ENCODE results near the gene B9D1.
A peak's percentile ranks its signal among the peaks of the same experiment; 100 is the strongest.

B9D1 gene

GRCh38 chr17:19345486-19346350 lies 16.8 kb downstream of the B9D1 start:
- peak overlapping the region in 1 of 2 donors; percentile 25 for H3K9ac ChIP-seq (ENCODE audit: low read depth in 1 of 2, low read length in 2 of 2)
- no peaks in the 10 kb centered on the region for H3K27me3 ChIP-seq (ENCODE audit: control insufficient read depth in 1 of 2, insufficient read depth in 2 of 2, low read length in 2 of 2)
- no peak overlapping the region for H3K4me3 ChIP-seq (ENCODE audit: low read depth in 1 of 2, low read length in 2 of 2)
- H3K9me3 ChIP-seq (ENCODE audit: control insufficient read depth in 1 of 2, low read length in 2 of 2): no peaks in the 10 kb centered on the region
- peak overlapping the region; percentile 32 for H3K27ac ChIP-seq (ENCODE audit: low read depth, low read length)
- no peaks in the 10 kb centered on the region for H3K36me3 ChIP-seq (ENCODE audit: control insufficient read depth in 1 of 2, insufficient read depth in 2 of 2, low read length in 2 of 2)
- H3K4me1 ChIP-seq (ENCODE audit: control insufficient read depth in 1 of 2, insufficient read depth in 2 of 2, low read length in 2 of 2): peaks cover 0 to 5% of the 10 kb centered on the region in 2 donors

GRCh38 chr17:19345067-19345460 lies 17.5 kb downstream of the B9D1 start:
- Histone ChIP-seq H3K9ac (ENCODE audit: low read depth in 1 of 2, low read length in 2 of 2) (no peak overlapping the region), H3K36me3 (ENCODE audit: control insufficient read depth in 1 of 2, insufficient read depth in 2 of 2, low read length in 2 of 2) (no peaks in the 10 kb centered on the region), H3K4me3 (ENCODE audit: low read depth in 1 of 2, low read length in 2 of 2) (no peak overlapping the region), H3K27ac (ENCODE audit: low read depth, low read length) (no peak overlapping the region), H3K9me3 (ENCODE audit: control insufficient read depth in 1 of 2, low read length in 2 of 2) (no peaks in the 10 kb centered on the region), H3K27me3 (ENCODE audit: control insufficient read depth in 1 of 2, insufficient read depth in 2 of 2, low read length in 2 of 2) (no peaks in the 10 kb centered on the region), H3K4me1 (ENCODE audit: control insufficient read depth in 1 of 2, insufficient read depth in 2 of 2, low read length in 2 of 2) (peaks cover 0 to 5% of the 10 kb centered on the region in 2 donors)

- Histone ChIP-seq H3K9ac (ENCODE audit: low read depth in 1 of 2, low read length in 2 of 2) (no peak overlapping the region), H3K4me1 (ENCODE audit: control insufficient read depth in 1 of 2, insufficient read depth in 2 of 2, low read length in 2 of 2) (peaks cover 0 to 5% of the 10 kb centered on the region in 2 donors), H3K27ac (ENCODE audit: low read depth, low read length) (no peak overlapping the region), H3K4me3 (ENCODE audit: low read depth in 1 of 2, low read length in 2 of 2) (no peak overlapping the region), H3K27me3 (ENCODE audit: control insufficient read depth in 1 of 2, insufficient read depth in 2 of 2, low read length in 2 of 2) (no peaks in the 10 kb centered on the region), H3K9me3 (ENCODE audit: control insufficient read depth in 1 of 2, low read length in 2 of 2) (no peaks in the 10 kb centered on the region), H3K36me3 (ENCODE audit: control insufficient read depth in 1 of 2, insufficient read depth in 2 of 2, low read length in 2 of 2) (no peaks in the 10 kb centered on the region)
These were observed 18.0 kb downstream of the B9D1 start for GRCh38 chr17:19344311-19345066.

GRCh38 chr17:19343671-19344151 lies 18.8 kb downstream of the B9D1 start:
- no peak overlapping the region for H3K9ac ChIP-seq (ENCODE audit: low read depth in 1 of 2, low read length in 2 of 2)

GRCh38 chr17:19343256-19343630 lies 19.3 kb downstream of the B9D1 start:
- H3K4me3 ChIP-seq (ENCODE audit: low read depth in 1 of 2, low read length in 2 of 2): no peak overlapping the region
- H3K9ac ChIP-seq (ENCODE audit: low read depth in 1 of 2, low read length in 2 of 2): no peak overlapping the region
- H3K4me1 ChIP-seq (ENCODE audit: control insufficient read depth in 1 of 2, insufficient read depth in 2 of 2, low read length in 2 of 2): peaks cover 0 to 8% of the 10 kb centered on the region in 2 donors
- H3K27me3 ChIP-seq (ENCODE audit: control insufficient read depth in 1 of 2, insufficient read depth in 2 of 2, low read length in 2 of 2): no peaks in the 10 kb centered on the region
- H3K9me3 ChIP-seq (ENCODE audit: control insufficient read depth in 1 of 2, low read length in 2 of 2): no peaks in the 10 kb centered on the region
- H3K27ac ChIP-seq (ENCODE audit: low read depth, low read length): no peak overlapping the region
- no peaks in the 10 kb centered on the region for H3K36me3 ChIP-seq (ENCODE audit: control insufficient read depth in 1 of 2, insufficient read depth in 2 of 2, low read length in 2 of 2)

More at GRCh38 chr17:19343671-19344151, 18.8 kb downstream of the B9D1 start:
- Histone ChIP-seq H3K27ac (ENCODE audit: low read depth, low read length) (no peak overlapping the region), H3K4me3 (ENCODE audit: low read depth in 1 of 2, low read length in 2 of 2) (no peak overlapping the region), H3K27me3 (ENCODE audit: control insufficient read depth in 1 of 2, insufficient read depth in 2 of 2, low read length in 2 of 2) (no peaks in the 10 kb centered on the region), H3K36me3 (ENCODE audit: control insufficient read depth in 1 of 2, insufficient read depth in 2 of 2, low read length in 2 of 2) (no peaks in the 10 kb centered on the region), H3K9me3 (ENCODE audit: control insufficient read depth in 1 of 2, low read length in 2 of 2) (no peaks in the 10 kb centered on the region), H3K4me1 (ENCODE audit: control insufficient read depth in 1 of 2, insufficient read depth in 2 of 2, low read length in 2 of 2) (peaks cover 0 to 5% of the 10 kb centered on the region in 2 donors)

- Histone ChIP-seq H3K36me3 (ENCODE audit: control insufficient read depth in 1 of 2, insufficient read depth in 2 of 2, low read length in 2 of 2) (no peaks in the 10 kb centered on the region), H3K9ac (ENCODE audit: low read depth in 1 of 2, low read length in 2 of 2) (no peak overlapping the region), H3K4me3 (ENCODE audit: low read depth in 1 of 2, low read length in 2 of 2) (no peak overlapping the region), H3K9me3 (ENCODE audit: control insufficient read depth in 1 of 2, low read length in 2 of 2) (no peaks in the 10 kb centered on the region), H3K27ac (ENCODE audit: low read depth, low read length) (no peak overlapping the region), H3K27me3 (ENCODE audit: control insufficient read depth in 1 of 2, insufficient read depth in 2 of 2, low read length in 2 of 2) (no peaks in the 10 kb centered on the region), H3K4me1 (ENCODE audit: control insufficient read depth in 1 of 2, insufficient read depth in 2 of 2, low read length in 2 of 2) (peaks cover 0 to 10% of the 10 kb centered on the region in 2 donors)
These were observed 19.8 kb downstream of the B9D1 start for GRCh38 chr17:19342611-19343255.

- H3K4me3 ChIP-seq (ENCODE audit: low read depth in 1 of 2, low read length in 2 of 2): no peak overlapping the region
- H3K27me3 ChIP-seq (ENCODE audit: control insufficient read depth in 1 of 2, insufficient read depth in 2 of 2, low read length in 2 of 2): no peaks in the 10 kb centered on the region
- no peaks in the 10 kb centered on the region for H3K9me3 ChIP-seq (ENCODE audit: control insufficient read depth in 1 of 2, low read length in 2 of 2)
- no peak overlapping the region for H3K9ac ChIP-seq (ENCODE audit: low read depth in 1 of 2, low read length in 2 of 2)
- no peaks in the 10 kb centered on the region for H3K36me3 ChIP-seq (ENCODE audit: control insufficient read depth in 1 of 2, insufficient read depth in 2 of 2, low read length in 2 of 2)
- no peak overlapping the region for H3K27ac ChIP-seq (ENCODE audit: low read depth, low read length)
- H3K4me1 ChIP-seq (ENCODE audit: control insufficient read depth in 1 of 2, insufficient read depth in 2 of 2, low read length in 2 of 2): peaks cover 0 to 10% of the 10 kb centered on the region in 2 donors
These were observed 20.6 kb downstream of the B9D1 start for GRCh38 chr17:19341641-19342610.

- Histone ChIP-seq H3K4me1 (ENCODE audit: control insufficient read depth in 1 of 2, insufficient read depth in 2 of 2, low read length in 2 of 2) (peaks cover 0 to 5% of the 10 kb centered on the region in 2 donors), H3K4me3 (ENCODE audit: low read depth in 1 of 2, low read length in 2 of 2) (no peak overlapping the region), H3K36me3 (ENCODE audit: control insufficient read depth in 1 of 2, insufficient read depth in 2 of 2, low read length in 2 of 2) (no peaks in the 10 kb centered on the region), H3K9me3 (ENCODE audit: control insufficient read depth in 1 of 2, low read length in 2 of 2) (no peaks in the 10 kb centered on the region), H3K9ac (ENCODE audit: low read depth in 1 of 2, low read length in 2 of 2) (no peak overlapping the region), H3K27ac (ENCODE audit: low read depth, low read length) (no peak overlapping the region), H3K27me3 (ENCODE audit: control insufficient read depth in 1 of 2, insufficient read depth in 2 of 2, low read length in 2 of 2) (no peaks in the 10 kb centered on the region)
These were observed 21.3 kb downstream of the B9D1 start for GRCh38 chr17:19341211-19341631.

GRCh38 chr17:19339341-19339815 lies 23.1 kb downstream of the B9D1 start:
- Histone ChIP-seq H3K4me1 (ENCODE audit: control insufficient read depth in 1 of 2, insufficient read depth in 2 of 2, low read length in 2 of 2) (peaks cover 0 to 5% of the 10 kb centered on the region in 2 donors), H3K27ac (ENCODE audit: low read depth, low read length) (no peak overlapping the region), H3K9me3 (ENCODE audit: control insufficient read depth in 1 of 2, low read length in 2 of 2) (no peaks in the 10 kb centered on the region), H3K36me3 (ENCODE audit: control insufficient read depth in 1 of 2, insufficient read depth in 2 of 2, low read length in 2 of 2) (no peaks in the 10 kb centered on the region), H3K4me3 (ENCODE audit: low read depth in 1 of 2, low read length in 2 of 2) (no peak overlapping the region), H3K9ac (ENCODE audit: low read depth in 1 of 2, low read length in 2 of 2) (no peak overlapping the region), H3K27me3 (ENCODE audit: control insufficient read depth in 1 of 2, insufficient read depth in 2 of 2, low read length in 2 of 2) (no peaks in the 10 kb centered on the region)

Measured in duodenal mucosa (tissue), 2 donors.